GM23338 (cell line): ENCODE data around the gene ABHD17B. TPM values are rescaled to one million over a fixed set of nuclear protein-coding genes. Genes with fewer than 3 reads are reported as not detected.

Experiments used
- ATAC-seq: fragments of 200-7000 bp; cut with Tn5 transposase; 3 replicates; pipeline ENCODE4 v1.9.1; 2020
- DNase-seq: peaks from one replicate; pipeline ENCODE4 v3.0.0-alpha.2; 2015; ENCODE audit warnings: low spot score
- H2AFZ ChIP-seq: fragments of 200-600 bp; sonication (generic); 2 replicates; pipeline ENCODE4 v1.8.0; 2016; ENCODE audit warnings: antibody characterized with exemption, mild to moderate bottlenecking, moderate library complexity
- H3F3A ChIP-seq: fragments of 200-600 bp; sonication (generic); replicated peaks from 2 replicates; pipeline ENCODE4 v1.8.0; 2017; ENCODE audit warnings: antibody characterized with exemption, mixed run types, low read depth
- H3K27ac ChIP-seq: fragments of 200-600 bp; sonication (generic); 2 replicates; pipeline ENCODE4 v1.6.1; 2016; ENCODE audit warnings: low read depth
- H3K27me3 ChIP-seq: fragments of 200-600 bp; sonication (generic); 2 replicates; pipeline ENCODE4 v1.8.0; 2016; ENCODE audit warnings: mild to moderate bottlenecking, mixed run types, moderate library complexity; ENCODE audit not compliant: insufficient read depth
- H3K36me3 ChIP-seq: fragments of 200-600 bp; sonication (generic); 2 replicates; pipeline ENCODE4 v1.8.0; 2016; ENCODE audit warnings: mild to moderate bottlenecking; ENCODE audit not compliant: insufficient read depth
- H3K4me1 ChIP-seq: fragments of 200-600 bp; sonication (generic); 2 replicates; pipeline ENCODE4 v1.8.0; 2016; ENCODE audit warnings: mild to moderate bottlenecking, moderate library complexity; ENCODE audit not compliant: insufficient read depth
- H3K4me2 ChIP-seq: fragments of 200-600 bp; sonication (generic); 2 replicates; pipeline ENCODE4 v1.7.1; 2017; ENCODE audit warnings: mixed run types
- H3K4me3 ChIP-seq: fragments of 200-600 bp; sonication (generic); 2 replicates; pipeline ENCODE4 v1.6.1; 2016; ENCODE audit warnings: mixed run types
- H3K79me2 ChIP-seq: fragments of 200-600 bp; sonication (generic); replicated peaks from 2 replicates; pipeline ENCODE4 v1.8.0; 2017; ENCODE audit warnings: mild to moderate bottlenecking; ENCODE audit not compliant: insufficient read depth
- H3K9me2 ChIP-seq: fragments of 200-600 bp; sonication (generic); 2 replicates; pipeline ENCODE4 v1.8.0; 2017; ENCODE audit not compliant: insufficient read depth
- H4K20me1 ChIP-seq: fragments of 200-600 bp; sonication (generic); replicated peaks from 2 replicates; pipeline ENCODE4 v1.8.0; 2017; ENCODE audit warnings: mild to moderate bottlenecking; ENCODE audit not compliant: insufficient read depth
- H3K27ac Mint-ChIP-seq: 2 replicates; pipeline ENCODE4 v1.8.0; 2020; ENCODE audit warnings: inconsistent platforms, mild to moderate bottlenecking, moderate library complexity, mixed read lengths
- H3K27me3 Mint-ChIP-seq: 3 replicates; pipeline ENCODE4 v1.8.0; 2022; ENCODE audit warnings: low read depth, mild to moderate bottlenecking, moderate library complexity, mixed read lengths, inconsistent platforms; ENCODE audit not compliant: insufficient read depth, poor library complexity
- H3K36me3 Mint-ChIP-seq: 3 replicates; pipeline ENCODE4 v1.8.0; 2021; ENCODE audit warnings: low read depth, mild to moderate bottlenecking, inconsistent platforms, moderate library complexity, mixed read lengths
- H3K4me1 Mint-ChIP-seq: 3 replicates; pipeline ENCODE4 v1.8.0; 2020; ENCODE audit warnings: mild to moderate bottlenecking, inconsistent platforms, mixed read lengths
- H3K4me3 Mint-ChIP-seq: 3 replicates; pipeline ENCODE4 v1.8.0; 2021; ENCODE audit warnings: moderate library complexity, mild to moderate bottlenecking, inconsistent platforms, mixed read lengths
- H3K9me3 Mint-ChIP-seq: 3 replicates; pipeline ENCODE4 v1.8.0; 2020; ENCODE audit warnings: moderate library complexity, mild to moderate bottlenecking, inconsistent platforms, mixed read lengths
- CREB1 ChIP-seq: fragments of 250-450 bp; sonication (Bioruptor Pico); IDR thresholded peaks from 2 replicates; pipeline ENCODE4 v1.5.0; 2020; ENCODE audit warnings: low read depth, mild to moderate bottlenecking, moderate library complexity
- ETS1 ChIP-seq: IDR thresholded peaks from 2 replicates; pipeline ENCODE4 v1.6.1; 2016; ENCODE audit warnings: antibody characterized with exemption
- EZH2 ChIP-seq: fragments of 200-600 bp; sonication (generic); IDR thresholded peaks from one replicate; pipeline ENCODE4 v1.8.0; 2017; ENCODE audit warnings: antibody characterized with exemption, mild to moderate bottlenecking, low read depth; ENCODE audit not compliant: unreplicated experiment
- EZH2phosphoT487 ChIP-seq: fragments of 200-600 bp; sonication (generic); IDR thresholded peaks from one replicate; pipeline ENCODE4 v1.8.1; 2018; ENCODE audit warnings: antibody characterized with exemption; ENCODE audit not compliant: unreplicated experiment
- JUNB ChIP-seq: IDR thresholded peaks from one replicate; pipeline ENCODE4 v1.6.1; 2016; ENCODE audit warnings: antibody characterized with exemption; ENCODE audit not compliant: unreplicated experiment
- NANOG ChIP-seq: IDR thresholded peaks from 2 replicates; pipeline ENCODE4 v1.6.1; 2016; ENCODE audit warnings: antibody characterized with exemption, borderline replicate concordance
- POLR2AphosphoS5 ChIP-seq: IDR thresholded peaks from 2 replicates; pipeline ENCODE4 v1.6.1; 2016; ENCODE audit warnings: antibody characterized with exemption, low read depth
- STAT1 ChIP-seq: IDR thresholded peaks from one replicate; pipeline ENCODE4 v1.6.1; 2016; ENCODE audit warnings: antibody characterized with exemption; ENCODE audit not compliant: unreplicated experiment
- ZNF114 ChIP-seq: fragments of 250-450 bp; sonication (Bioruptor Pico); IDR thresholded peaks from 2 replicates; pipeline ENCODE4 v1.5.0; 2020; ENCODE audit warnings: mild to moderate bottlenecking, moderate library complexity
- ZNF331 ChIP-seq: fragments of 250-450 bp; sonication (Bioruptor Pico); IDR thresholded peaks from 2 replicates; pipeline ENCODE4 v1.5.0; 2020; ENCODE audit warnings: low read depth, mild to moderate bottlenecking, moderate library complexity
- ZNF462 ChIP-seq: fragments of 250-450 bp; sonication (Bioruptor Pico); IDR thresholded peaks from 2 replicates; pipeline ENCODE4 v1.5.0; 2020; ENCODE audit warnings: mild to moderate bottlenecking, moderate library complexity
- polyA plus RNA-seq: library from polyadenylated mRNA; unstranded; fragments of >200 nt; fragmentation: Nextera tagmentation; extraction: Ambion mirVana; gene quantifications from 2 replicates; pipeline ENCODE4 v1.2.1, GENCODE V29; 2016
- total RNA-seq: library from RNA; depleted of rRNA; stranded (reverse); fragments of >200 nt; shearing (Covaris generic); gene quantifications from 2 replicates; pipeline ENCODE4 v1.2.3, GENCODE V29; 2014
- TF ChIP-seq, protein P1 (sequence below): IDR thresholded peaks from one replicate; pipeline ENCODE4 v1.6.1; 2018; ENCODE audit warnings: antibody characterized with exemption; ENCODE audit not compliant: unreplicated experiment
- TF ChIP-seq, protein P2 (sequence below), 2 experiments: fragments of 200-600 bp in 1 of 2; sonication (generic) in 1 of 2; conservative IDR thresholded peaks; 2 replicates each; pipeline versions ENCODE4 v1.5.1 to v1.6.1; 2016 to 2017; ENCODE audit warnings: antibody characterized with exemption in 2 of 2, low read depth in 2 of 2, mild to moderate bottlenecking in 2 of 2, moderate library complexity in 1 of 2

ABHD17B gene
- total and polyA plus RNA-seq, 2 experiments from 2014 or later = 32.2 to 112 TPM

DNA sequence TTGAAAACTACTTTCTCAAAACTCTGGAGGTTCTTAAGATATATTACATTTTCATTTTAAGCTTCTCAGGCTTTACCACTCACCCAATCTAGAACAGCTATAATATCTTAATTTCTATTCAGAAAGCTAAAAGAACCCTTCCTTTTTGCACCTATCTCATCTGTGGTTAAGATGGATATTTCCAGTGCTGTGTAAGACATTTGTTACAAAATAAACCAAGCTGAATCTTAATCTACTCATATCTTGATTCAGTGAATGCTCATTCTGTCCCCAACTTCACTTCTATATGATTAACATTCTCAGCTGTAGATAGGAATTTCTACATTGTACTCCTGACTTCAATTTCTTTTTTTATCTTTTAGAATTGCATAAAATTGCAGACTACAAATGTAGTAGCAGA lies 15.0 kb downstream of the ABHD17B start:
- peaks cover 58% of the 10 kb centered on the region for H3K4me1 Mint-ChIP-seq
- no peak for ATAC-seq

More for the DNA sequence above, 15.0 kb downstream of the ABHD17B start:
- TF ChIP-seq, protein P1, sequence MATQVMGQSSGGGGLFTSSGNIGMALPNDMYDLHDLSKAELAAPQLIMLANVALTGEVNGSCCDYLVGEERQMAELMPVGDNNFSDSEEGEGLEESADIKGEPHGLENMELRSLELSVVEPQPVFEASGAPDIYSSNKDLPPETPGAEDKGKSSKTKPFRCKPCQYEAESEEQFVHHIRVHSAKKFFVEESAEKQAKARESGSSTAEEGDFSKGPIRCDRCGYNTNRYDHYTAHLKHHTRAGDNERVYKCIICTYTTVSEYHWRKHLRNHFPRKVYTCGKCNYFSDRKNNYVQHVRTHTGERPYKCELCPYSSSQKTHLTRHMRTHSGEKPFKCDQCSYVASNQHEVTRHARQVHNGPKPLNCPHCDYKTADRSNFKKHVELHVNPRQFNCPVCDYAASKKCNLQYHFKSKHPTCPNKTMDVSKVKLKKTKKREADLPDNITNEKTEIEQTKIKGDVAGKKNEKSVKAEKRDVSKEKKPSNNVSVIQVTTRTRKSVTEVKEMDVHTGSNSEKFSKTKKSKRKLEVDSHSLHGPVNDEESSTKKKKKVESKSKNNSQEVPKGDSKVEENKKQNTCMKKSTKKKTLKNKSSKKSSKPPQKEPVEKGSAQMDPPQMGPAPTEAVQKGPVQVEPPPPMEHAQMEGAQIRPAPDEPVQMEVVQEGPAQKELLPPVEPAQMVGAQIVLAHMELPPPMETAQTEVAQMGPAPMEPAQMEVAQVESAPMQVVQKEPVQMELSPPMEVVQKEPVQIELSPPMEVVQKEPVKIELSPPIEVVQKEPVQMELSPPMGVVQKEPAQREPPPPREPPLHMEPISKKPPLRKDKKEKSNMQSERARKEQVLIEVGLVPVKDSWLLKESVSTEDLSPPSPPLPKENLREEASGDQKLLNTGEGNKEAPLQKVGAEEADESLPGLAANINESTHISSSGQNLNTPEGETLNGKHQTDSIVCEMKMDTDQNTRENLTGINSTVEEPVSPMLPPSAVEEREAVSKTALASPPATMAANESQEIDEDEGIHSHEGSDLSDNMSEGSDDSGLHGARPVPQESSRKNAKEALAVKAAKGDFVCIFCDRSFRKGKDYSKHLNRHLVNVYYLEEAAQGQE = no peak
- TF ChIP-seq POLR2AphosphoS5 (no peak), NANOG (no peak), EZH2 (no peak), ETS1 (no peak), EZH2phosphoT487 (no peak), ZNF462 (CRISPR knock-in tag) (no peak), CREB1 (CRISPR knock-in tag) (no peak), ZNF114 (no peak), STAT1 (no peak), ZNF331 (CRISPR knock-in tag) (no peak), JUNB (no peak)
- TF ChIP-seq, protein P2, sequence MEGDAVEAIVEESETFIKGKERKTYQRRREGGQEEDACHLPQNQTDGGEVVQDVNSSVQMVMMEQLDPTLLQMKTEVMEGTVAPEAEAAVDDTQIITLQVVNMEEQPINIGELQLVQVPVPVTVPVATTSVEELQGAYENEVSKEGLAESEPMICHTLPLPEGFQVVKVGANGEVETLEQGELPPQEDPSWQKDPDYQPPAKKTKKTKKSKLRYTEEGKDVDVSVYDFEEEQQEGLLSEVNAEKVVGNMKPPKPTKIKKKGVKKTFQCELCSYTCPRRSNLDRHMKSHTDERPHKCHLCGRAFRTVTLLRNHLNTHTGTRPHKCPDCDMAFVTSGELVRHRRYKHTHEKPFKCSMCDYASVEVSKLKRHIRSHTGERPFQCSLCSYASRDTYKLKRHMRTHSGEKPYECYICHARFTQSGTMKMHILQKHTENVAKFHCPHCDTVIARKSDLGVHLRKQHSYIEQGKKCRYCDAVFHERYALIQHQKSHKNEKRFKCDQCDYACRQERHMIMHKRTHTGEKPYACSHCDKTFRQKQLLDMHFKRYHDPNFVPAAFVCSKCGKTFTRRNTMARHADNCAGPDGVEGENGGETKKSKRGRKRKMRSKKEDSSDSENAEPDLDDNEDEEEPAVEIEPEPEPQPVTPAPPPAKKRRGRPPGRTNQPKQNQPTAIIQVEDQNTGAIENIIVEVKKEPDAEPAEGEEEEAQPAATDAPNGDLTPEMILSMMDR (conservative IDR thresholded peaks at IDR 0.05; ENCODE audit: low read depth in 2 of 2) = no peak
- Mint-ChIP-seq H3K27ac (no peak overlapping the region), H3K36me3 (peaks cover 16% of the 10 kb centered on the region; the same call in 2 of the 3 replicates), H3K27me3 (no peaks in the 10 kb centered on the region), H3K9me3 (no peaks in the 10 kb centered on the region), H3K4me3 (no peak overlapping the region)
- H2AFZ ChIP-seq = no peak overlapping the region
- no peaks in the 10 kb centered on the region for H3K27me3 ChIP-seq
- peaks cover 71% of the 10 kb centered on the region for H4K20me1 ChIP-seq
- H3K9me2 ChIP-seq = no peaks in the 10 kb centered on the region
- peaks cover 100% of the 10 kb centered on the region for H3K79me2 ChIP-seq
- no peak overlapping the region for H3K4me3 ChIP-seq
- no peak for DNase-seq
- H3K27ac ChIP-seq = no peak overlapping the region
- no peaks in the 10 kb centered on the region for H3K36me3 ChIP-seq
- H3K4me2 ChIP-seq = no peak overlapping the region
- H3F3A ChIP-seq = no peaks in the 10 kb centered on the region
- peaks cover 60% of the 10 kb centered on the region for H3K4me1 ChIP-seq
